GM19328 (cell line): Measurements from ENCODE around the gene ADORA2A.
"Not testable (repeated sequence)": the region's sequence is repeated elsewhere in the genome, so short reads cannot be mapped to it uniquely, and the experiment has no call there.

Experiments used
- ATAC-seq: cut with Tn5 transposase; IDR thresholded peaks from one replicate; pipeline ENCODE4 v1.9.1; 2021; ENCODE audit warnings: mild to moderate bottlenecking, moderate library complexity; ENCODE audit not compliant: unreplicated experiment

Gene ADORA2A

GRCh38 chr22:24482575-24482974, 55.2 kb downstream of the ADORA2A start:
- ATAC-seq = no peak

DNA sequence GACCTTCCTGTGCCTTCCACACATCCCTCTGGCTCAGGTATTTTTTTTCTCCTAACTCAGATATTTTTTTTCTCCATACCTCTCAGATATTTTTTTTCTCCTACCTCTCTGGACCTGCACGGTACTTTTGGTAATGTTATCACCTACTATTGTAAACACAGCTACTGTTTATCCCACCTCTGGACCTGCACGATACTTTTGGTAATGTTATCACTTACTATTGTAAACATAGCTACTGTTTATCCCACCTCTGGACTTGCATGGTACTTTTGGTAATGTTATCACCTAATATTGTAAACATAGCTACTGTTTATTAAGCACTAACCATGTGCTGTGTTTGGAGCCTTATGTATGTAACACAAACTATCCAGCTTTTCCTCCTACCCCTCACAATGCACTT, 55.6 kb downstream of the ADORA2A start:
- ATAC-seq = no peak

GRCh38 chr22:24483976-24484545, 56.7 kb downstream of the ADORA2A start:
- no peak for ATAC-seq

DNA sequence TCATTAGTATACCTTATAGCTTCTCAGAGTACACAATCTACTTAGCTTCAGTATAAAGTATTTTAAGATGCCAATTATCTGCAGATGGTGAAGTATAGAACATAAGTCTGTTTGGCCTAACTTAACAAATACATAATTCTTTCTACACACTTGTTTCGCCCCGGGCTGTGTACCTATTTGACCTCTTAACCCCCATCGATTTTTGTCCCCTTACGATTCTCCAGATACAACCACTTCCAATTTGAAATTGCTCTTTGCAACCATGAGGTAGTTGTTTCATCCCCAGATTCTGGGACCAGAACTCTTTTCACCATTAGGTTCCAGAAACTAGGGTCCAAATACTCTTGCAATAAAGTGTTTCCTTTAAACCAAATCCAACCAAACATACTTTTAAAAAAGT, 57.8 kb downstream of the ADORA2A start:
- ATAC-seq = no peak

GRCh38 chr22:24485608-24486007, 58.2 kb downstream of the ADORA2A start:
- ATAC-seq = no peak

- ATAC-seq = no peak
Measured at GRCh38 chr22:24486501-24486921, 59.1 kb downstream of the ADORA2A start.

- no peak for ATAC-seq
Measured at GRCh38 chr22:24489011-24489410, 61.6 kb downstream of the ADORA2A start.

GRCh38 chr22:24489434-24489833, 62.0 kb downstream of the ADORA2A start:
- not testable (repeated sequence) for ATAC-seq
